Loucy (cell line): ENCODE measurements around the gene PGLYRP3.
A peak's percentile ranks its signal among the peaks of the same experiment; 100 is the strongest.

Experiments used
- H2AFZ ChIP-seq: fragments of 200-600 bp; sonication (generic); 2 replicates; pipeline ENCODE4 v1.6.0; 2016; ENCODE audit warnings: antibody characterized with exemption, mild to moderate bottlenecking, low read length, moderate library complexity
- H3F3A ChIP-seq: fragments of 200-600 bp; 2 replicates; pipeline ENCODE4 v1.6.0; 2016; ENCODE audit warnings: antibody characterized with exemption, low read depth, mild to moderate bottlenecking
- H3K27me3 ChIP-seq: fragments of 200-600 bp; sonication (generic); 2 replicates; pipeline ENCODE4 v1.6.1; 2014; ENCODE audit warnings: low read length, mild to moderate bottlenecking; ENCODE audit not compliant: insufficient read depth, poor library complexity, severe bottlenecking
- H3K36me3 ChIP-seq: fragments of 200-600 bp; sonication (generic); 2 replicates; pipeline ENCODE4 v1.6.1; 2016; ENCODE audit warnings: low read length; ENCODE audit not compliant: insufficient read depth
- H3K4me1 ChIP-seq: fragments of 200-600 bp; sonication (generic); 2 replicates; pipeline ENCODE4 v1.5.1; 2014; ENCODE audit warnings: low read length, mild to moderate bottlenecking; ENCODE audit not compliant: insufficient read depth, poor library complexity, severe bottlenecking
- H3K4me2 ChIP-seq: fragments of 200-600 bp; sonication (generic); 2 replicates; pipeline ENCODE4 v1.6.0; 2014; ENCODE audit warnings: antibody characterized with exemption, low read length, low read depth, mild to moderate bottlenecking; ENCODE audit not compliant: poor library complexity, severe bottlenecking
- H3K4me3 ChIP-seq: fragments of 200-600 bp; sonication (generic); 2 replicates; pipeline ENCODE4 v1.5.1; 2014; ENCODE audit warnings: low read length, mild to moderate bottlenecking, mixed read lengths; ENCODE audit not compliant: poor library complexity, severe bottlenecking
- H3K79me2 ChIP-seq: fragments of 200-600 bp; sonication (generic); 2 replicates; pipeline ENCODE4 v1.6.1; 2014; ENCODE audit warnings: low read length; ENCODE audit not compliant: insufficient read depth
- H3K9ac ChIP-seq: fragments of 200-600 bp; sonication (generic); 2 replicates; pipeline ENCODE4 v1.6.0; 2014; ENCODE audit warnings: mild to moderate bottlenecking, low read depth, low read length, moderate library complexity; ENCODE audit not compliant: poor library complexity, severe bottlenecking
- H3K9me2 ChIP-seq: fragments of 200-600 bp; sonication (generic); replicated peaks from 2 replicates; pipeline ENCODE4 v1.6.1; 2016; ENCODE audit warnings: low read depth, low read length, mixed read lengths
- H3K9me3 ChIP-seq: fragments of 200-600 bp; sonication (generic); 2 replicates; pipeline ENCODE4 v1.6.1; 2014; ENCODE audit warnings: mild to moderate bottlenecking, antibody characterized with exemption, low read length, low read depth; ENCODE audit not compliant: insufficient read depth
- H4K20me1 ChIP-seq: fragments of 200-600 bp; sonication (generic); 2 replicates; pipeline ENCODE4 v1.6.0; 2014; ENCODE audit warnings: antibody characterized with exemption, low read length, mild to moderate bottlenecking; ENCODE audit not compliant: insufficient read depth, poor library complexity, severe bottlenecking
- EZH2phosphoT487 ChIP-seq: fragments of 200-600 bp; IDR thresholded peaks from 2 replicates; pipeline ENCODE4 v1.6.1; 2018; ENCODE audit warnings: antibody characterized with exemption, mild to moderate bottlenecking, moderate library complexity, borderline replicate concordance
- TF ChIP-seq, protein P1 (sequence below): fragments of 200-600 bp; sonication (generic); conservative IDR thresholded peaks from 2 replicates; pipeline ENCODE4 v1.5.1; 2014; ENCODE audit warnings: mild to moderate bottlenecking, antibody characterized with exemption, low read length

The PGLYRP3 gene

DNA sequence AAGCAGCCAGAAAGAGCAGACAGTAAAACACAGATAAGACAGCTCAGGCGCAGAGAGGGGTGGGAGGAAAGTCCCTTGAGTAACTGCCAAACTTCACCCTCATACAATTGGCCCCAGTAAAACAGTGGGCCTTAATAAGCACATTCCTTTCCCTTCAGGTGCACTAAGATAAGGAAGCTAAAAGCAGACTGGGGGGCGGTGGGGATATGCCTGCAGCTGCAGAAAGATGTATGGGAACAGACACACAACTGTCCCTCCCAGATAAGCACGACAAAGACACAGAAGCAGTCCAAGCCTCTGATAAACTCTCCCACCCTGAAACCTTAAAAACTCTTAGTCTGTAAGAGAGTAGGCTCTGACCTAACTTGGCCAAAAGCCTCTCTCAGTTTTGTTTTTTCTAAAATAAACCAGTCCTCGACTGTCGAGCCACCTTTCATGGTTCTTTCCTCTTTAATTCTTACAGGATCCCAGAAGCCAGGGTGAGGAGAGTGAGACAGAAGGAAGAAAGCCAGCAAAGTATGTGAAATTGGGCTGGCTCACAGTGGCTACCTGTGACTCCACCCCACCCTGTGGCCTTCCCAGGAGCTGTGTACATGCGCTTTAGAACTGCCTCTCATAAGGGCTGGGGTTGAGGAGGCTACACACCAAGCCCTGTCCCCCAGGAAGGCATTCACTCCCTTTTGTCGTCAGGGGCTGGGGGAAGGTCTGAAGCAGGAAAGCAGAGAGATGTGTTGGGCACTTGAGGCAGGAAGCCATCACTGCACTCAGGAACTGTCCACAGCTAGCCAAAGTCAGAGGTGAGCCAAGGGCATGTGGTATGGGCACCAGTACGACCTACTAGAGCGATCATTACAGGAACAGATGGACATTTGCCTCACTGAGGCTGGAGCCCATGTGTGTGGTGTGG is 31.3 kb upstream of the PGLYRP3 start:
- H3K27me3 ChIP-seq, result no peaks in the 10 kb centered on the region
- peak overlapping the region; percentile 70 for H3K4me2 ChIP-seq
- H3F3A ChIP-seq, result no peaks in the 10 kb centered on the region
- H3K9ac ChIP-seq, result peak overlapping the region; percentile 60
- no peaks in the 10 kb centered on the region for H3K9me3 ChIP-seq
- H2AFZ ChIP-seq, result no peak overlapping the region
- no peaks in the 10 kb centered on the region for H4K20me1 ChIP-seq
- TF ChIP-seq, protein P1, sequence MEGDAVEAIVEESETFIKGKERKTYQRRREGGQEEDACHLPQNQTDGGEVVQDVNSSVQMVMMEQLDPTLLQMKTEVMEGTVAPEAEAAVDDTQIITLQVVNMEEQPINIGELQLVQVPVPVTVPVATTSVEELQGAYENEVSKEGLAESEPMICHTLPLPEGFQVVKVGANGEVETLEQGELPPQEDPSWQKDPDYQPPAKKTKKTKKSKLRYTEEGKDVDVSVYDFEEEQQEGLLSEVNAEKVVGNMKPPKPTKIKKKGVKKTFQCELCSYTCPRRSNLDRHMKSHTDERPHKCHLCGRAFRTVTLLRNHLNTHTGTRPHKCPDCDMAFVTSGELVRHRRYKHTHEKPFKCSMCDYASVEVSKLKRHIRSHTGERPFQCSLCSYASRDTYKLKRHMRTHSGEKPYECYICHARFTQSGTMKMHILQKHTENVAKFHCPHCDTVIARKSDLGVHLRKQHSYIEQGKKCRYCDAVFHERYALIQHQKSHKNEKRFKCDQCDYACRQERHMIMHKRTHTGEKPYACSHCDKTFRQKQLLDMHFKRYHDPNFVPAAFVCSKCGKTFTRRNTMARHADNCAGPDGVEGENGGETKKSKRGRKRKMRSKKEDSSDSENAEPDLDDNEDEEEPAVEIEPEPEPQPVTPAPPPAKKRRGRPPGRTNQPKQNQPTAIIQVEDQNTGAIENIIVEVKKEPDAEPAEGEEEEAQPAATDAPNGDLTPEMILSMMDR, result no peak
- no peak for TF ChIP-seq EZH2phosphoT487
- H3K36me3 ChIP-seq, result no peaks in the 10 kb centered on the region
- H3K9me2 ChIP-seq, result no peaks in the 10 kb centered on the region
- H3K4me3 ChIP-seq, result peak overlapping the region; percentile 49
- H3K79me2 ChIP-seq, result no peaks in the 10 kb centered on the region
- peaks cover 76% of the 10 kb centered on the region for H3K4me1 ChIP-seq

DNA sequence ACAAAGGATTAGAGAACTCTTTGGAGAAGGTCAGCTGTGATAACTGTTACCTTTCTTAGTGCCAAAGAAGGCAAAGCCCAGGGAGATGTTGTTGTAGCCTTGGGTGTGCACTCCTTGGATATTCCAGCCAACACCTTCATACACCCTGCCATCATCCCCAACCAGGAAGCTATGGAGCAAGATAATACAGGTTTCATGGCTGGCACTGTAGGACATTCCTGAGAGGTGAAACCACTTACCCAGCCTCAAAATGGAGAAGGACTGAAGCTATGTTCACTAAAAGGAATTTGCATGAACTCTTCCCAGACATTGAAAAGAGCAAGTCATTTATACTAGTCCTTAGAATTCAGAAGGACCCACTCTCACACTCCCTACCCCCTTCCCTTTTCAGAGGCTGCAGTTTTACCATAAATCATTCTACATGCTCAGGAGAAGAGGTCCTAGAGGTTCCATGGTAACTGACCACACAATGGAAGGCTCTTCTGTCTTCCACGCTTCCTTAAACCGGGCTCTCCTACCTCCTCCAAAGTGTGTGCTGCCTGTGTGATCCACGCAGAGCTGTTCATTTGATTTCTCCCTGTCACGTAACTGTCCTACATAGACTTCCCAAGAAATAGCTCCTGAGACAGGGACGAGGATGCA is 30.4 kb upstream of the PGLYRP3 start:
- Histone ChIP-seq H3K9me3 (no peaks in the 10 kb centered on the region), H3K4me1 (peaks cover 75% of the 10 kb centered on the region), H4K20me1 (no peaks in the 10 kb centered on the region), H3K79me2 (no peaks in the 10 kb centered on the region), H2AFZ (no peak overlapping the region), H3K9ac (peak overlapping the region; percentile 33), H3K36me3 (no peaks in the 10 kb centered on the region), H3K4me2 (peak overlapping the region; percentile 70), H3K9me2 (no peaks in the 10 kb centered on the region), H3K27me3 (no peaks in the 10 kb centered on the region), H3F3A (no peaks in the 10 kb centered on the region), H3K4me3 (peak overlapping the region; percentile 25)
- TF ChIP-seq, protein P1, result no peak
- no peak for TF ChIP-seq EZH2phosphoT487

- H3K4me2 ChIP-seq, result no peak overlapping the region
- no peaks in the 10 kb centered on the region for H3K36me3 ChIP-seq
- H3F3A ChIP-seq, result no peaks in the 10 kb centered on the region
- no peak overlapping the region for H2AFZ ChIP-seq
- H3K9me3 ChIP-seq, result no peaks in the 10 kb centered on the region
- H3K4me1 ChIP-seq, result peaks cover 73% of the 10 kb centered on the region
- no peaks in the 10 kb centered on the region for H3K27me3 ChIP-seq
- H4K20me1 ChIP-seq, result no peaks in the 10 kb centered on the region
- no peak for TF ChIP-seq EZH2phosphoT487
- TF ChIP-seq, protein P1, result no peak
- H3K9me2 ChIP-seq, result no peaks in the 10 kb centered on the region
- no peak overlapping the region for H3K9ac ChIP-seq
- no peaks in the 10 kb centered on the region for H3K79me2 ChIP-seq
- H3K4me3 ChIP-seq, result no peak overlapping the region
These were observed 29.4 kb upstream of the PGLYRP3 start for GRCh38 chr1:153342178-153342577.
